HepG2 (cell line): ENCODE measurements around the gene CFAP92. TPM values are rescaled to one million over a fixed set of nuclear protein-coding genes. Genes with fewer than 3 reads are reported as not detected.

Experiments used
- CHCHD3 ChIP-seq: sonication (generic); formaldehyde crosslinking; IDR thresholded peaks from 2 replicates; pipeline ENCODE4 v1.8.0; 2022; ENCODE audit warnings: mild to moderate bottlenecking, missing genetic modification reagents, moderate library complexity
- FOSL1 ChIP-seq: sonication (generic); formaldehyde crosslinking; IDR thresholded peaks from 2 replicates; pipeline ENCODE4 v1.9.0; 2021; ENCODE audit warnings: missing genetic modification reagents, borderline replicate concordance
- FOSL2 ChIP-seq: sonication (generic); formaldehyde crosslinking; IDR thresholded peaks from 2 replicates; pipeline ENCODE4 v1.4.0; 2020; ENCODE audit warnings: missing genetic modification reagents
- LCORL ChIP-seq, 2 experiments: fragments of 450-650 bp in 1 of 2; sonication (generic) in 1 of 2; formaldehyde crosslinking in 1 of 2; IDR thresholded peaks; 2 replicates each; pipeline versions ENCODE4 v1.5.0 to v1.6.1; 2017 to 2020; ENCODE audit warnings: antibody characterized with exemption in 1 of 2, missing genetic modification reagents in 1 of 2
- SETDB1 ChIP-seq: sonication (generic); formaldehyde crosslinking; IDR thresholded peaks from 2 replicates; pipeline ENCODE4 v1.5.1; 2020; ENCODE audit warnings: missing genetic modification reagents, mild to moderate bottlenecking, borderline replicate concordance
- SOX13 ChIP-seq, 3 experiments: fragments of 450-650 bp in 1 of 3; sonication (generic) in 1 of 3; formaldehyde crosslinking in 1 of 3; IDR thresholded peaks in 2 of 3; conservative IDR thresholded peaks in 1 of 3; 2 replicates each; pipeline versions ENCODE4 v1.5.0 to v1.6.1; 2016 to 2020; ENCODE audit warnings: antibody characterized with exemption in 1 of 3, mild to moderate bottlenecking in 1 of 3, missing compliant biosample characterization in 1 of 3, missing genetic modification reagents in 1 of 3, moderate library complexity in 1 of 3
- ZNF570 ChIP-seq: sonication (generic); formaldehyde crosslinking; IDR thresholded peaks from 2 replicates; pipeline ENCODE4 v1.4.0; 2020; ENCODE audit warnings: mild to moderate bottlenecking, missing genetic modification reagents, borderline replicate concordance
- ZNF652 ChIP-seq: IDR thresholded peaks from 2 replicates; pipeline ENCODE4 v1.6.1; 2016; ENCODE audit warnings: low read depth, borderline replicate concordance
- ZNF703 ChIP-seq: sonication (generic); formaldehyde crosslinking; IDR thresholded peaks from 2 replicates; pipeline ENCODE4 v1.5.1; 2020; ENCODE audit warnings: missing genetic modification reagents, mild to moderate bottlenecking, moderate library complexity, borderline replicate concordance
- ZZZ3 ChIP-seq: sonication (generic); formaldehyde crosslinking; IDR thresholded peaks from 2 replicates; pipeline ENCODE4 v1.4.0; 2020; ENCODE audit warnings: missing genetic modification reagents, mild to moderate bottlenecking, borderline replicate concordance
- polyA plus RNA-seq, 8 experiments: library from polyadenylated mRNA; depleted of rRNA in 3 of 8; stranded (reverse) in 7 of 8; unstranded in 1 of 8; fragments of >200 nt; fragmentation: Illumina TruSeq in 4 of 8; extraction: Trizol in 4 of 8; gene quantifications; 2 replicates each; pipeline versions ENCODE4 v1.2.1 to v1.2.3, GENCODE V29; 2011 to 2016; ENCODE audit warnings: low read depth in 4 of 8, missing spikeins in 1 of 8, mixed read lengths in 1 of 8; ENCODE audit not compliant: insufficient read depth in 1 of 8
- total RNA-seq, 5 experiments: library from RNA; depleted of rRNA; stranded (reverse); fragments of >200 nt; fragmentation: Illumina TruSeq; extraction: Trizol; gene quantifications; 2 replicates each; pipeline ENCODE4 v1.2.3, GENCODE V29; 2016; ENCODE audit warnings: low read depth in 1 of 5
- TF ChIP-seq, protein P1 (sequence below): sonication (generic); formaldehyde crosslinking; IDR thresholded peaks from 2 replicates; pipeline ENCODE4 v1.5.0; 2020; ENCODE audit warnings: missing genetic modification reagents, mild to moderate bottlenecking, borderline replicate concordance
- TF ChIP-seq, protein P2 (sequence below): sonication (generic); formaldehyde crosslinking; IDR thresholded peaks from 2 replicates; pipeline ENCODE4 v1.8.1; 2022; ENCODE audit warnings: mild to moderate bottlenecking, missing genetic modification reagents
- TF ChIP-seq, protein P3 (sequence below): sonication (generic); formaldehyde crosslinking; conservative IDR thresholded peaks from 2 replicates; pipeline ENCODE4 v1.4.0; 2020; ENCODE audit warnings: missing genetic modification reagents
- TF ChIP-seq, protein P4 (sequence below): sonication (generic); formaldehyde crosslinking; IDR thresholded peaks from 2 replicates; pipeline ENCODE4 v1.4.0; 2020; ENCODE audit warnings: mild to moderate bottlenecking, missing genetic modification reagents

Gene CFAP92
- total and polyA plus RNA-seq, 2 of the 13 experiments (the other 11 are each of a cell fraction or from before 2014, with no cell fraction given): 0.18 to 0.46 TPM

DNA sequence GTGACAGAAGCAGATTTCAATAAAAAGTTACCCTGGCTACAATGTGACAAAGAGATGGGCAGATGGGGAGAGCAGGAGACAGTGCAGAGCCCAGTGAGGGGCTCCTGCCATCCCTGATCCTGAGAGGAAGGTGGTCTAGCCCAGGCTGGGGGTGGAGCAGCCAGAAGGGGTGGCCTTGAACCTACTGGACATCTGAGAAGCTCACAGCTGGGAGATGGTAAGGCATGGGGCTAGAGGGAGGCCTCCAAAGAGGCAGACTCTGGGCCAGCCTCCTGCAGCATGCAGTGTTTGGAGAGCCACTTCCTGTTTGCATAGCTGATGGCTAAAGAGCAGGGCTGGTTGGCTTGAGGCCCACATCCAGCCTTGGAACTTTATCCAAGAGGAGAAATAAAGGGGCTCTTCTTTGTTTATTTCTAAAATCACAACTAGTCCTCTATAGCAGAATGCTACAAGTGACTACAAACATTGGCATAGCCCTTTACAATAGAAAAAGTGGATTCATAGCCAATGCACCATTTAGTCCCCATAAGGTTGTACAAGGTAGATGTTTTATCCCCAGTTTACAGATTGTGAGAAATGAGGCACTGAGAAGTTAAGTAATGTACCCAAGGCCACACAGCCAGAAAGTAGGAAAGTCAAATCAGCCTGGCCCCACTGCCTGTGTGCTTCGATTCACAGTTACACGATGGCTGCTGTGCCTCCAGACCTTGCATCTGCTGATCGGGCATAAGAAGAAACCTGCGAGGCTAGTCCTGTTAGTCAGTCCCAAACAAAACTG, 11.8 kb upstream of the CFAP92 start (continued):
- TF ChIP-seq, protein P1, sequence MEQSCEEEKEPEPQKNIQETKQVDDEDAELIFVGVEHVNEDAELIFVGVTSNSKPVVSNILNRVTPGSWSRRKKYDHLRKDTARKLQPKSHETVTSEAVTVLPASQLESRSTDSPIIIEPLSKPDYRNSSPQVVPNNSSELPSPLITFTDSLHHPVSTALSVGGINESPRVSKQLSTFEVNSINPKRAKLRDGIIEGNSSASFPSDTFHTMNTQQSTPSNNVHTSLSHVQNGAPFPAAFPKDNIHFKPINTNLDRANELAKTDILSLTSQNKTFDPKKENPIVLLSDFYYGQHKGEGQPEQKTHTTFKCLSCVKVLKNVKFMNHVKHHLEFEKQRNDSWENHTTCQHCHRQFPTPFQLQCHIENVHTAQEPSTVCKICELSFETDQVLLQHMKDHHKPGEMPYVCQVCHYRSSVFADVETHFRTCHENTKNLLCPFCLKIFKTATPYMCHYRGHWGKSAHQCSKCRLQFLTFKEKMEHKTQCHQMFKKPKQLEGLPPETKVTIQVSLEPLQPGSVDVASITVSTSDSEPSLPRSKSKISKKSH (CRISPR knock-in tag): no peak
- TF ChIP-seq CHCHD3 (CRISPR knock-in tag): no peak
- TF ChIP-seq, protein P2, sequence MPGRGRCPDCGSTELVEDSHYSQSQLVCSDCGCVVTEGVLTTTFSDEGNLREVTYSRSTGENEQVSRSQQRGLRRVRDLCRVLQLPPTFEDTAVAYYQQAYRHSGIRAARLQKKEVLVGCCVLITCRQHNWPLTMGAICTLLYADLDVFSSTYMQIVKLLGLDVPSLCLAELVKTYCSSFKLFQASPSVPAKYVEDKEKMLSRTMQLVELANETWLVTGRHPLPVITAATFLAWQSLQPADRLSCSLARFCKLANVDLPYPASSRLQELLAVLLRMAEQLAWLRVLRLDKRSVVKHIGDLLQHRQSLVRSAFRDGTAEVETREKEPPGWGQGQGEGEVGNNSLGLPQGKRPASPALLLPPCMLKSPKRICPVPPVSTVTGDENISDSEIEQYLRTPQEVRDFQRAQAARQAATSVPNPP (CRISPR knock-in tag): no peak
- TF ChIP-seq ZNF652 (CRISPR knock-in tag): no peak
- no peak for TF ChIP-seq FOSL1 (CRISPR knock-in tag)
- TF ChIP-seq SETDB1 (CRISPR knock-in tag): no peak
- no peak for TF ChIP-seq ZNF703 (CRISPR knock-in tag)
- TF ChIP-seq, protein P3, sequence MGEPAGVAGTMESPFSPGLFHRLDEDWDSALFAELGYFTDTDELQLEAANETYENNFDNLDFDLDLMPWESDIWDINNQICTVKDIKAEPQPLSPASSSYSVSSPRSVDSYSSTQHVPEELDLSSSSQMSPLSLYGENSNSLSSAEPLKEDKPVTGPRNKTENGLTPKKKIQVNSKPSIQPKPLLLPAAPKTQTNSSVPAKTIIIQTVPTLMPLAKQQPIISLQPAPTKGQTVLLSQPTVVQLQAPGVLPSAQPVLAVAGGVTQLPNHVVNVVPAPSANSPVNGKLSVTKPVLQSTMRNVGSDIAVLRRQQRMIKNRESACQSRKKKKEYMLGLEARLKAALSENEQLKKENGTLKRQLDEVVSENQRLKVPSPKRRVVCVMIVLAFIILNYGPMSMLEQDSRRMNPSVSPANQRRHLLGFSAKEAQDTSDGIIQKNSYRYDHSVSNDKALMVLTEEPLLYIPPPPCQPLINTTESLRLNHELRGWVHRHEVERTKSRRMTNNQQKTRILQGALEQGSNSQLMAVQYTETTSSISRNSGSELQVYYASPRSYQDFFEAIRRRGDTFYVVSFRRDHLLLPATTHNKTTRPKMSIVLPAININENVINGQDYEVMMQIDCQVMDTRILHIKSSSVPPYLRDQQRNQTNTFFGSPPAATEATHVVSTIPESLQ (CRISPR knock-in tag): no peak
- no peak for TF ChIP-seq ZNF570
- no peak for TF ChIP-seq FOSL2 (CRISPR knock-in tag)
- no peak for TF ChIP-seq SOX13 (IDR thresholded peaks at IDR 0.05)
- TF ChIP-seq SOX13 (CRISPR knock-in tag; conservative IDR thresholded peaks at IDR 0.05 in 1 of 2, IDR thresholded peaks at IDR 0.05 in 1 of 2): peak in 1 of 2 experiments; percentile 15; a peak in 1 of 4 replicates
- TF ChIP-seq, protein P4, sequence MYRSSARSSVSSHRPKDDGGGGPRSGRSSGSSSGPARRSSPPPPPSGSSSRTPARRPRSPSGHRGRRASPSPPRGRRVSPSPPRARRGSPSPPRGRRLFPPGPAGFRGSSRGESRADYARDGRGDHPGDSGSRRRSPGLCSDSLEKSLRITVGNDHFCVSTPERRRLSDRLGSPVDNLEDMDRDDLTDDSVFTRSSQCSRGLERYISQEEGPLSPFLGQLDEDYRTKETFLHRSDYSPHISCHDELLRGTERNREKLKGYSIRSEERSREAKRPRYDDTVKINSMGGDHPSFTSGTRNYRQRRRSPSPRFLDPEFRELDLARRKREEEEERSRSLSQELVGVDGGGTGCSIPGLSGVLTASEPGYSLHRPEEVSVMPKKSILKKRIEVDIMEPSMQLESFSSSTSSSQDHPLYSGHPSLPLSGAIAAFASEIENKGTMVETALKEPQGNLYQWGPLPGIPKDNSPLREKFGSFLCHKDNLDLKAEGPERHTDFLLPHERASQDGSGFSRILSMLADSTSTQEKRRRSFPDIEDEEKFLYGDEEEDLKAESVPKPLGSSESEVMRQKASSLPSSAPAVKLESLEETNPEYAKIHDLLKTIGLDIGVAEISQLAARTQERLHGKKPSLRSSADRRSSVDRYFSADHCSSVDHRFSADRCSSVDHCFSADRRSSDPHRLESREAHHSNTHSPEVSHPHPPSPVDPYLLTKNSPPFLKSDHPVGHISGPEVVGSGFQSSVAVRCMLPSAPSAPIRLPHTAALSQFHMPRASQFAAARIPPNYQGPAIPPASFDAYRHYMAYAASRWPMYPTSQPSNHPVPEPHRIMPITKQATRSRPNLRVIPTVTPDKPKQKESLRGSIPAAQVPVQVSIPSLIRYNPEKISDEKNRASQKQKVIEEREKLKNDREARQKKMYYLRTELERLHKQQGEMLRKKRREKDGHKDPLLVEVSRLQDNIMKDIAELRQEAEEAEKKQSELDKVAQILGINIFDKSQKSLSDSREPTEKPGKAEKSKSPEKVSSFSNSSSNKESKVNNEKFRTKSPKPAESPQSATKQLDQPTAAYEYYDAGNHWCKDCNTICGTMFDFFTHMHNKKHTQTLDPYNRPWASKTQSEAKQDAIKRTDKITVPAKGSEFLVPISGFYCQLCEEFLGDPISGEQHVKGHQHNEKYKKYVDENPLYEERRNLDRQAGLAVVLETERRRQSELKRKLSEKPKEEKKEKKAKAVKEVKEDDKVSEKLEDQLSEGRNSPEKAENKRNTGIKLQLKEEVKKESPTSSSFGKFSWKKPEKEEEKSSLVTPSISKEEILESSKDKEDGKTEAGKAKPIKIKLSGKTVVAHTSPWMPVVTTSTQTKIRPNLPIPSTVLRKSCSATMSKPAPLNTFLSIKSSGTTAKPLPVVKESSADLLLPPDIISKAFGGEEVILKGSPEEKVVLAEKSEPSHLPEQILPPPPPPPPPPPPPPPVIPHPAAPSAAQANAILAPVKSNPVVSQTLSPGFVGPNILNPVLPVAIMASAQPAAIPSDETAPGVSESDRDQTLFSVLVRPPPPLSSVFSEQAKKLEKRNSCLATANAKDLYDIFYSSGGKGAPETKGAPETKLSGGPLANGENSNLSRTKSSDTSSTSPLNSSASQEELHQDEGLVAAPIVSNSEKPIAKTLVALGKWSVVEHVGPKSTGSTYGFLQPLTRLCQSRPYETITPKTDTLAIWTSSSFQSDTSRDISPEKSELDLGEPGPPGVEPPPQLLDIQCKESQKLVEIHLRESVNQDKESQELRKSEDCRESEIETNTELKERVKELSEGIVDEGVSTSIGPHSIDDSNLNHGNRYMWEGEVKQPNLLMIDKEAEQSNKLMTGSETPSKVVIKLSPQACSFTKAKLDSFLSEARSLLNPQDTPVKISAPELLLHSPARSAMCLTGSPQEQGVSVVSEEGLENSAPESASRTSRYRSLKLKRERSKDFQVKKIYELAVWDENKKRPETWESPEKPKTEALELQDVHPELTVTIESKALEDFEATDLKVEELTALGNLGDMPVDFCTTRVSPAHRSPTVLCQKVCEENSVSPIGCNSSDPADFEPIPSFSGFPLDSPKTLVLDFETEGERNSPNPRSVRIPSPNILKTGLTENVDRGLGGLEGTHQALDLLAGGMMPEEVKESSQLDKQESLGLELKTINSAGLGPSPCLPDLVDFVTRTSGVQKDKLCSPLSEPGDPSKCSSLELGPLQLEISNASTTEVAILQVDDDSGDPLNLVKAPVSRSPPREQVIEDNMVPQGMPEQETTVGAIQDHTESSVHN (CRISPR knock-in tag): no peak
- TF ChIP-seq ZZZ3 (CRISPR knock-in tag): no peak
- TF ChIP-seq LCORL (IDR thresholded peaks at IDR 0.05): no peak
- TF ChIP-seq LCORL (CRISPR knock-in tag; IDR thresholded peaks at IDR 0.05): no peak
